ENCODE data around the gene TMEM169.

- no peak for TF ChIP-seq CTCF (IDR thresholded peaks at IDR 0.05)
- TF ChIP-seq POLR2A (IDR thresholded peaks at IDR 0.05): no peak
Observed at GRCh38 chr2:216074794-216075193, 6.9 kb upstream of the TMEM169 start.

Measured in right lobe of liver (tissue), 4 donors.